Thyroid gland (tissue), 4 donors: ENCODE measurements around the gene ZNF469. TPM values are rescaled to one million over a fixed set of nuclear protein-coding genes. Genes with fewer than 3 reads are reported as not detected.

Source experiments
- DNase-seq, 2 donors: peaks; one replicate each; pipeline ENCODE4 v3.0.0-alpha.2; 2019
- H3K27ac ChIP-seq, 3 donors: fragments of 200-600 bp; sonication (generic); 1 replicate in 2 of 3; 2 replicates in 1 of 3; pipeline ENCODE4 v1.5.1; 2016 to 2019; ENCODE audit warnings: mild to moderate bottlenecking in 1 of 3, moderate library complexity in 1 of 3
- H3K27me3 ChIP-seq: fragments of 200-600 bp; sonication (generic); one replicate; pipeline ENCODE4 v1.5.1; 2019
- H3K36me3 ChIP-seq, 2 donors: fragments of 200-600 bp; sonication (generic); one replicate each; pipeline ENCODE4 v1.5.1; 2016 to 2019
- H3K4me1 ChIP-seq, 2 donors: fragments of 200-600 bp; sonication (generic); one replicate each; pipeline ENCODE4 v1.5.1; 2017 to 2019
- H3K4me3 ChIP-seq, 3 donors: fragments of 200-600 bp; sonication (generic); replicated peaks in 1 of 3; 1 replicate in 2 of 3; 2 replicates in 1 of 3; pipeline ENCODE4 v1.5.1; 2016; ENCODE audit warnings: mild to moderate bottlenecking in 1 of 3
- H3K9me3 ChIP-seq: fragments of 200-600 bp; sonication (generic); one replicate; pipeline ENCODE4 v1.5.1; 2017
- POLR2A ChIP-seq, 2 donors: fragments of 450-650 bp; IDR thresholded peaks; one replicate each; pipeline ENCODE4 v1.6.1; 2017; ENCODE audit warnings: antibody characterized with exemption in 2 of 2, mild to moderate bottlenecking in 2 of 2, moderate library complexity in 1 of 2
- WGBS, 2 donors: methylation state at CpG; one replicate each; pipeline ENCODE4 v1.1.5; 2017; 5-methylcytosine and 5-hydroxymethylcytosine counted together
- intact Hi-C: fragments of 100-400 bp; cut with DNase I; formaldehyde crosslinking; loops from one replicate; pipeline ENCODE4 v1.15.1; 2023
- total RNA-seq, 4 donors: library from RNA; depleted of rRNA; stranded (reverse); fragments of >200 nt; gene quantifications; one replicate each; pipeline ENCODE4 v1.2.3, GENCODE V29; 2016
- TF ChIP-seq, protein P1 (sequence below), 6 experiments: fragments of 200-600 bp in 3 of 6; fragments of 450-650 bp in 3 of 6; sonication (generic) in 3 of 6; IDR thresholded peaks; one replicate each; pipeline ENCODE4 v1.5.1; 2016 to 2019; ENCODE audit warnings: antibody characterized with exemption in 6 of 6, mild to moderate bottlenecking in 2 of 6, inconsistent platforms in 1 of 6, moderate library complexity in 1 of 6

The ZNF469 gene, protein sequence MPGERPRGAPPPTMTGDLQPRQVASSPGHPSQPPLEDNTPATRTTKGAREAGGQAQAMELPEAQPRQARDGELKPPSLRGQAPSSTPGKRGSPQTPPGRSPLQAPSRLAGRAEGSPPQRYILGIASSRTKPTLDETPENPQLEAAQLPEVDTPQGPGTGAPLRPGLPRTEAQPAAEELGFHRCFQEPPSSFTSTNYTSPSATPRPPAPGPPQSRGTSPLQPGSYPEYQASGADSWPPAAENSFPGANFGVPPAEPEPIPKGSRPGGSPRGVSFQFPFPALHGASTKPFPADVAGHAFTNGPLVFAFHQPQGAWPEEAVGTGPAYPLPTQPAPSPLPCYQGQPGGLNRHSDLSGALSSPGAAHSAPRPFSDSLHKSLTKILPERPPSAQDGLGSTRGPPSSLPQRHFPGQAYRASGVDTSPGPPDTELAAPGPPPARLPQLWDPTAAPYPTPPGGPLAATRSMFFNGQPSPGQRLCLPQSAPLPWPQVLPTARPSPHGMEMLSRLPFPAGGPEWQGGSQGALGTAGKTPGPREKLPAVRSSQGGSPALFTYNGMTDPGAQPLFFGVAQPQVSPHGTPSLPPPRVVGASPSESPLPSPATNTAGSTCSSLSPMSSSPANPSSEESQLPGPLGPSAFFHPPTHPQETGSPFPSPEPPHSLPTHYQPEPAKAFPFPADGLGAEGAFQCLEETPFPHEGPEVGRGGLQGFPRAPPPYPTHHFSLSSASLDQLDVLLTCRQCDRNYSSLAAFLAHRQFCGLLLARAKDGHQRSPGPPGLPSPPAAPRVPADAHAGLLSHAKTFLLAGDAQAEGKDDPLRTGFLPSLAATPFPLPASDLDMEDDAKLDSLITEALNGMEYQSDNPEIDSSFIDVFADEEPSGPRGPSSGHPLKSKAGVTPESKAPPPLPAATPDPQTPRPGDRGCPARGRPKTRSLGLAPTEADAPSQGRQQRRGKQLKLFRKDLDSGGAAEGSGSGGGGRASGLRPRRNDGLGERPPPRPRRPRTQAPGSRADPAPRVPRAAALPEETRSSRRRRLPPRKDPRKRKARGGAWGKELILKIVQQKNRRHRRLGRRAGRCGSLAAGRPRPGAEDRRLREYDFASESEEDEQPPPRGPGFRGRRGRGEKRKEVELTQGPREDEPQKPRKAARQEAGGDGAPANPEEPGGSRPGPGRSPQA (N-terminal part only)
- under 1 TPM; 0.22 to 0.96 (median 0.32) TPM for total RNA-seq

DNA sequence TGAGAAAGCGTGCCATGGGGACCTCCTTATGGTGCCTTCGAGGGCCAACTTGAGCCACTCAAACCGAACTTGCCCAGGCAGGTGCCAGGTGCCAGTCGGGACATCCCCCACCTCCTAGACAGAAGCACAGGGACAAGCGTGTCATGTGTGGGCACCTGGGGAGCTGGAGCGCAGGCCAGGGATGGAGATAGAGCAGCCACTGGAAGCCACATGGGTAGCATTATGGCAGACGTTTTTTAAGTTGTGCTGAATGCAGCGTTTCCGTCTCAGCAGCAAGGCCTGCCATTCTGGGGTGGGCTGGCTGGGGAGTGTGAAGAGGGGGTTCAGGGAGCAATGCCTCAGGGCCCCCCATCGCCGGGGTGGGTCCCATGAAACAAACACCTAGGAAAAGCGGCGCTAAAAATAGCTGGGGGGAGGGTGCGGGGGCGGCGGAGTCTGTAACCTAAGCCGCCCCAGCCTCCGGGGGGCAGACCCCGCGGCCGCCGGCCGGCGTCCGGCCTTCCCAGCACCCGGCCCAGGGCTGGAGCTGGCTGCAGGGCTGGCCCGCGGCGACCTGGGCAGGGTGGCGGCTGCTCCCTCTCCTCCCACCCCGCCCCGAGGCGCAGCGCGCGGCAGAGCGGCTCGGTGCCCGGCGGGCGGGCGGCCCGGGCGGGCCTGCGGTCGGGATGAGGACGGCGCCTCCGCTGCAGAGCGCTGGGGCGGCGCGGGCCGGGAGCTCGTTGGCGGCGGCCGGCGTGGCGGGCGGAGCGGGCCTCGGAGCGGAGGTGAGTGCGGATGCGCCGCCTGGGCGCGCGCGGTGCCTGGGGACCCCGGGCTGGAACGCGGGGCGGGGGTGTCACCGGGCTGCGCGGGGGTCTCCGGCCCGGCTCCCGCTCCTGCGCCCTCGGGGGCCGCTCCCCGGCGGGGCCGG is at the start of gene ZNF469:
Gene ZNF469 (plus strand): TSS at position 469 of the 910 bp plus-strand sequence. CDS start 44,512 bp downstream, outside the sequence.
- intact Hi-C loops, result no loop called here
- WGBS, 2 donors, result 23 to 38% methylated on average over 12 to 27 of the region's 87 CpGs
- peak in 1 of 2 donors; percentile 6 for DNase-seq

DNA sequence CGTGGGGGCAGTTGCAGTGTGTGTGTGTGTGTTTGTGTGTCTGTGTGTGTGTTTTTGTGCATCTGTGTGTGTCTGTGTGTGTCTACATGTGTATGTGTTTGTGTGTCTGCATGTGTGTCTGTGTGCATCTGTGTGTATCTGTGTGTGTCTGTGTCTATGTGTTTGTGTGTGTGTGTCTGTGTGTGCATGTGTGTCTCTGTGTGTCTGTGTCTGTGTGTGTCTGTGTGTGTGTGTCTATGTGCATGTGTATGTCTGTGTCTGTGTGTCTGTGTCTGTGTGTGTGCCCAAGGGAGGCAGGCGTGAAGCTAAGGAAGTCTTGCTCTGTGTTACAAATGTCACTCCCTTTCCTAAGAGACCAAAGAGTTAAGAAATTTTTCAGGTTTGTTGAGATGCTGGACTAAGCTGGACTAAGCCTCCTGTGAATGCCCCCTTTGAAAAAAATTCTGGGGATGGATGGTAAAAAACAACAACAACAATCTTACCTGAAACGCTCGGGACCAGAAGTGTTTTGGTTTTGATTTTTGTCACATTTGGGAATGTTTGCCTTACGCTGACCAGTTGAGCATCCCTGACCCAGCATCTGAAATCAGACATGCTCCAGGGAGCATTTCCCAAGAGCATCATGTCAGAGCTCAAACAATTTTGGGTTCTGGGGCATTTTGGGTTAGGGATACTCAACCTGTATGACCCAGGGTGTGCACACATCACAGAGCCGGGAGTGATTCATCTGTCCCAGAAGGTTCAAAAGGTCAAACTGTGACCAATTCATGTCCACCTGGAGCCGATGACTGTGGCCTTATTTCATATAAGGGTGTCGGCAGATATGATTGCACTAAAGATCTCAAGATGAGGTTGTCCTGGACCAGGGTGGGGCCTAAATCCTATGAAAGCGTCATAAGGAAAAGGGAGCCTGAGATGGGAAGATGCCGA is 48.6 kb upstream of the ZNF469 start:
- Histone ChIP-seq H3K9me3 (no peaks in the 10 kb centered on the region), H3K27me3 (no peaks in the 10 kb centered on the region), H3K27ac (no peak overlapping the region), H3K4me3 (no peak overlapping the region), H3K36me3 (no peaks in the 10 kb centered on the region), H3K4me1 (peaks cover 0 to 9% of the 10 kb centered on the region in 2 donors)
- DNase-seq, result no peak
- 81 to 83% methylated on average over 10 of the region's 10 CpGs for WGBS, 2 donors
- TF ChIP-seq POLR2A (IDR thresholded peaks at IDR 0.05), result no peak
- intact Hi-C loops, result no loop called here

More for the DNA sequence above, at the start of gene ZNF469:
- H3K9me3 ChIP-seq, result no peaks in the 10 kb centered on the region
- no peak within 1 kb of the TSS for H3K27ac ChIP-seq
- no peaks in the 10 kb centered on the region for H3K36me3 ChIP-seq
- TF ChIP-seq, protein P1, sequence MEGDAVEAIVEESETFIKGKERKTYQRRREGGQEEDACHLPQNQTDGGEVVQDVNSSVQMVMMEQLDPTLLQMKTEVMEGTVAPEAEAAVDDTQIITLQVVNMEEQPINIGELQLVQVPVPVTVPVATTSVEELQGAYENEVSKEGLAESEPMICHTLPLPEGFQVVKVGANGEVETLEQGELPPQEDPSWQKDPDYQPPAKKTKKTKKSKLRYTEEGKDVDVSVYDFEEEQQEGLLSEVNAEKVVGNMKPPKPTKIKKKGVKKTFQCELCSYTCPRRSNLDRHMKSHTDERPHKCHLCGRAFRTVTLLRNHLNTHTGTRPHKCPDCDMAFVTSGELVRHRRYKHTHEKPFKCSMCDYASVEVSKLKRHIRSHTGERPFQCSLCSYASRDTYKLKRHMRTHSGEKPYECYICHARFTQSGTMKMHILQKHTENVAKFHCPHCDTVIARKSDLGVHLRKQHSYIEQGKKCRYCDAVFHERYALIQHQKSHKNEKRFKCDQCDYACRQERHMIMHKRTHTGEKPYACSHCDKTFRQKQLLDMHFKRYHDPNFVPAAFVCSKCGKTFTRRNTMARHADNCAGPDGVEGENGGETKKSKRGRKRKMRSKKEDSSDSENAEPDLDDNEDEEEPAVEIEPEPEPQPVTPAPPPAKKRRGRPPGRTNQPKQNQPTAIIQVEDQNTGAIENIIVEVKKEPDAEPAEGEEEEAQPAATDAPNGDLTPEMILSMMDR (IDR thresholded peaks at IDR 0.05), result no peak
- TF ChIP-seq POLR2A (IDR thresholded peaks at IDR 0.05), result no peak
- peaks cover 0 to 10% of the 10 kb centered on the region in 2 donors for H3K4me1 ChIP-seq
- peak within 1 kb of the TSS in 1 of 3 donors; percentile 13 for H3K4me3 ChIP-seq
- no peaks in the 10 kb centered on the region for H3K27me3 ChIP-seq

DNA sequence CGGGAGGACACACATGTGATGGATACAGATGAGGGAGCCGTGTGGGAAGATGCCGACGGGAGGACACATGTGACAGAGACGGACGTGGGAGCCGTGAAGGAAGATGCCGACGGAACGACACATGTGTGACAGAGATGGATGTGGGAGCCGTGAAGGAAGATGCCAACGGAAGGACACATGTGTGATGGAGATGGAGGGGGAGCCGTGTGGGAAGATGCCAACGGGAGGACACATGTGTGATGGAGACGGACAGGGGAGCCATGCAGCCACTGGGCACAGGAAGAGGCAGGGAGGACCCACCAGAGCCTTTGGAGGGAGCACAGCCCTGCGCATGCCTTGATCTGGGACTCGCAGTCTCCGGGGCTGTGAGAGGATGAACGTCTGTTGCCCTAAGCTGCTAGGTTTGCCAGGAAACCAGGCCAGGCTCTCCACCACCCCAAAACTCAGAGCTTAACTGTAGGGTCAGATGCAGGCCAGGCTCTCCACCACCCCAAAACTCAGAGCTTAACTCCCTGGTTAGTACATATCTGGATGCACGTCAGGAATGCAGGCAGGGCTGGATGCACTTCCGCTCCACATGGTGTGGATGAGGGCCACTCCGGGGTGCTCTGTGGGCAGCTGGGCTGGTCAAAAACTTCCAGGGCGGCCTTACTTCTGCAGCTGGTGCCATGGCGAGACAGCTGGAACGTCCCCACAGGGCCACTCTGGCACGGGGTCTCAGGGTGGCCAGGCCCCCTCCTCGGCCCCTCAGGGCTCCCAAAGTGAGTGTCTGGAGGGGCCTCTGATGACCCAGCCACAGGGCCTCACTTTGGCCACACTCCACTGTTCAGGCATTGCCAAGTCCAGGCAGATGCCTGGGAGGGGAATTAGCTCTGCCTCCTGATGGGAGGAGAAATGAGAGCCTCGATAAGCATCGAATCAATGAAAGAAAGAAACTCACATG is 47.7 kb upstream of the ZNF469 start:
- intact Hi-C loops, result no loop called here
- 82 to 89% methylated on average over 21 to 27 of the region's 29 CpGs for WGBS, 2 donors
- Histone ChIP-seq H3K27me3 (no peaks in the 10 kb centered on the region), H3K9me3 (no peaks in the 10 kb centered on the region), H3K27ac (no peak overlapping the region), H3K36me3 (no peaks in the 10 kb centered on the region), H3K4me3 (no peak overlapping the region), H3K4me1 (peaks cover 0 to 9% of the 10 kb centered on the region in 2 donors)
- DNase-seq, result peak; percentile 11 to 21
- TF ChIP-seq, protein P1 (IDR thresholded peaks at IDR 0.05), result no peak

DNA sequence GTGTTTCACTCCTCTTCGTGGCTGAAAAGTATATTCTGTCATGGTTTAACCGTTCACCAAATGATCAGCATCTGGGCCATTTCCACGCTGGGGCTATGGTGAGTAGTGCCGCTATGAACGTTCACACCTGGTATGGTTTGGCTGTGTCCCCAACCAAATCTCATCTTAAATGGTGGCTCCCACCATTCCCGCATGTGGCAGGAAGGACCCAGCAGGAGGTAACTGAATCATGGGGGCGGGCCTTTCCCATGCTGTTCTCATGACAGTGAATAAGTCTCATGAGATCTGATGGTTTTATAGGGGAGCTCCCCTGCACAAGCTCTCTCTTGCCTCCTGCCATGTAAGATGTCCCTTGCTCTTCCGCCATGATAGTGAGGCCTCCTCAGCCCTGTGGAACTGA is 45.7 kb upstream of the ZNF469 start:
- DNase-seq, result no peak
- no peaks in the 10 kb centered on the region for H3K27me3 ChIP-seq
- no peak for TF ChIP-seq POLR2A (IDR thresholded peaks at IDR 0.05)
- H3K36me3 ChIP-seq, result no peaks in the 10 kb centered on the region
- intact Hi-C loops, result no loop called here
- WGBS, 2 donors, result 94 to 95% methylated on average over 8 of the region's 8 CpGs
- H3K4me3 ChIP-seq, result no peak overlapping the region
- H3K4me1 ChIP-seq, result peaks cover 0 to 9% of the 10 kb centered on the region in 2 donors
- H3K9me3 ChIP-seq, result no peaks in the 10 kb centered on the region
- no peak overlapping the region for H3K27ac ChIP-seq
